ENCODE results near the gene TMOD1.

TMOD1 gene

DNA sequence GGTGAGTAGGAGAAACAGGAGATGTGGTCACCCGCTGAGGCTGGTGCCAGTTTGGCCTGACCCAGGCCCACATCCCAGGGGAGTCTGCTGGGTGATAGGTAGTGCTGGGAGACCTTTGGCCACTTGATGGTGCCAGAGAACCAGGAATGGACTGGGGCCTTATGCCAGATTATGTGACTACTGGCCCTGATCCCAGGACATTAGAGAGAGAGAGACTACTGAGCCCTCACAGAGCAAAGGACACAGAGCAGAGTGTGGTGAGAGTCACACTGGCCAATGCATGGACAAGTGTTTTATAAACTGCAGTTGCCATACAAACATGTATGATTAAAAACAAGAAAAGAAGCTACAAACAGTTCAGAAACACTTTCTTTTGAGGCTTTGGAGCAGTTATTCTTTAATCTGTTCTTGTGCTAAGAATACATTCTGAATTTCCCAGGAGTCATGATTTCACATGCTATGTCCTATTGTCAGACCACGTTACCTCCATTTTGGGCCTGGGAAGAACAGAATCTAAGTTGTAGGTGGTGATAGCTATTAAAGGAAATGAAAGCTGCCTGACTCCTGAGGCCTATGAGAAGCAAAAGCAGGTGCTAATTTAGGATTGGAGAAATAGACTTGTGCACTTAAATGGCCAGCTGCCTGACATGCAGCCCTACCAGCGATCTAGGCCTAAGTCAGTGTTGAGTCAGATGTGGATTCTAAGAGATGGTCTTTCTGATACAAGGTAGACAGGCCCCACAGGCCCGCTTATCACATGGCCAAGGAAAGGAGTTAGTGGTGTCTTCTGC, 32.6 kb upstream of the TMOD1 start:
- peaks cover 12% of the 10 kb centered on the region for H3K4me1 Mint-ChIP-seq
- TF ChIP-seq, protein P1, sequence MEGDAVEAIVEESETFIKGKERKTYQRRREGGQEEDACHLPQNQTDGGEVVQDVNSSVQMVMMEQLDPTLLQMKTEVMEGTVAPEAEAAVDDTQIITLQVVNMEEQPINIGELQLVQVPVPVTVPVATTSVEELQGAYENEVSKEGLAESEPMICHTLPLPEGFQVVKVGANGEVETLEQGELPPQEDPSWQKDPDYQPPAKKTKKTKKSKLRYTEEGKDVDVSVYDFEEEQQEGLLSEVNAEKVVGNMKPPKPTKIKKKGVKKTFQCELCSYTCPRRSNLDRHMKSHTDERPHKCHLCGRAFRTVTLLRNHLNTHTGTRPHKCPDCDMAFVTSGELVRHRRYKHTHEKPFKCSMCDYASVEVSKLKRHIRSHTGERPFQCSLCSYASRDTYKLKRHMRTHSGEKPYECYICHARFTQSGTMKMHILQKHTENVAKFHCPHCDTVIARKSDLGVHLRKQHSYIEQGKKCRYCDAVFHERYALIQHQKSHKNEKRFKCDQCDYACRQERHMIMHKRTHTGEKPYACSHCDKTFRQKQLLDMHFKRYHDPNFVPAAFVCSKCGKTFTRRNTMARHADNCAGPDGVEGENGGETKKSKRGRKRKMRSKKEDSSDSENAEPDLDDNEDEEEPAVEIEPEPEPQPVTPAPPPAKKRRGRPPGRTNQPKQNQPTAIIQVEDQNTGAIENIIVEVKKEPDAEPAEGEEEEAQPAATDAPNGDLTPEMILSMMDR (IDR thresholded peaks at IDR 0.05; ENCODE audit: unreplicated experiment in 3 of 3) = peak; percentile 55 to 72 (median 64)
- H3K27me3 Mint-ChIP-seq (ENCODE audit: low read depth) = no peaks in the 10 kb centered on the region
- peak overlapping the region in 2 of 3 experiments; percentile 4 to 25 for H3K27ac Mint-ChIP-seq
- no peaks in the 10 kb centered on the region for H3K36me3 Mint-ChIP-seq (ENCODE audit: low read depth)
- no peaks in the 10 kb centered on the region for H3K9me3 Mint-ChIP-seq
- H3K4me3 Mint-ChIP-seq = no peak overlapping the region

DNA sequence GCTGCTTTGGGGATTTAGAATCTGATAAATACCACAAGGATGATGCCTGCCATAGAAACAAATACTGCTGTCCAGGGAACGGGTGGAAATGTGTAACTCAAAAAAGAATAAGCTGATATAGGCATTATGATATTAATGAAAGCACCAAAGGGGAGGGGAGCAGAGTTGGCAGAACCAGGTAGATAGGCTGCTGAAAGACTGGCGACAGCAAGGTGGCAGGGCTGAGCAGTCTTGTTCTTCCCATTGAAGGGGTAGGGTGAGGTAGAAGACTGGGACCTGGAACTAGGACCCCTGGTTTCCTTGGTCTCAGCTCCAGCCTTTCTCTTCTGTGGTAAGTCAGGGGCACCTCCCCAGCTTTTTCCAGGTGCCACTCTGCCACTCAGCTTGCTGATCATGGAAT, 31.4 kb upstream of the TMOD1 start:
- H3K27ac Mint-ChIP-seq = no peak overlapping the region
- peaks cover 22% of the 10 kb centered on the region for H3K4me1 Mint-ChIP-seq
- no peaks in the 10 kb centered on the region for H3K9me3 Mint-ChIP-seq
- H3K27me3 Mint-ChIP-seq (ENCODE audit: low read depth) = peaks cover 3% of the 10 kb centered on the region
- TF ChIP-seq, protein P1 (IDR thresholded peaks at IDR 0.05; ENCODE audit: unreplicated experiment in 3 of 3) = peak in 1 of 3 experiments; percentile 14
- H3K4me3 Mint-ChIP-seq = no peak overlapping the region
- no peaks in the 10 kb centered on the region for H3K36me3 Mint-ChIP-seq (ENCODE audit: low read depth)

DNA sequence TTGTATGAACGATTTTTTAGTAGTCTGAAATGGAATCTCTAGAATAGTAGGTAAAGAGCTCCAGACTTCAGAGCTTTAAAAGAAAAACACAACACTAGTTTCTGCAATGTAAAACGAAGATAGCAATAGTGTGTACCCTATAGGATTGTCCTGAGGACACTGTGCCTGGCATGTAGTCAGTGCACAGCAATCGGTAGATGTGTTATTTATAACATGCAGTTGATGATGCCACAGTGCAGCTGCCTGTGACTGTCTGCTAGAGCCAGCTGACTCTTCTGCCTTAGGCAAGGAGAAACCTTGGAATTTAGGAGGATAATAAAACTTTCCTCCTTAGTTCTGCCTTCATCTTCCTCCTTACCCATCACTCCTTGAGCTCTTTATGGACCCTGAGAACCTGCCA, 27.7 kb upstream of the TMOD1 start:
- Mint-ChIP-seq H3K4me3 (no peak overlapping the region), H3K36me3 (ENCODE audit: low read depth) (no peaks in the 10 kb centered on the region), H3K27me3 (ENCODE audit: low read depth) (peaks cover 3% of the 10 kb centered on the region), H3K4me1 (peaks cover 20% of the 10 kb centered on the region), H3K9me3 (no peaks in the 10 kb centered on the region), H3K27ac (no peak overlapping the region)
- TF ChIP-seq, protein P1 (IDR thresholded peaks at IDR 0.05; ENCODE audit: unreplicated experiment in 3 of 3) = no peak

DNA sequence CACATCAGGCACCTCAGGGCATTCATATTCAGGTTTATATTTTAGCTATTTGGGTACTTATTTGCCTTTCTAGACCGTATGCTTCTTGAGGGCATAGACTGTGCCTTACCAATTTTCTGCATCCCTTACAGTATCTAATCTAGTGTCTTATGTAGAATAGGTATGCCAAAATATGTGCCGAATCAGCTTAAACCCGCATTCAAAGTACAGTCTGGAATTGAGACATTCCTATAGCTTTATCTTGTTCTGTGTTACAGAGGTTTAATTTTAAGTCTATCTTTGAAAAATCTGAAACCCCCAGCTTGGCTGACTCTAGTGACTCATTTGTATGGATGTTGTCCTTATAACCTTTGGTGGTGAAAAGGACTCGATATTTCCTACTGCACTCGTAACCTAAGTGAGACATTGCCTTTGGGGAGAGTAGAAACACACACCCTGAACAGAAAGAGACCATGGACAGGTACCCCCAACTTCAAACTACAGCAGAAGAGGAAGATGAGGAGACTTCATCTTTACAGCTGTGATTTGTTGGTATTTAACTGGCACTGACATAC, 27.0 kb upstream of the TMOD1 start:
- Mint-ChIP-seq H3K27ac (no peak overlapping the region), H3K36me3 (ENCODE audit: low read depth) (no peaks in the 10 kb centered on the region), H3K4me3 (no peak overlapping the region), H3K4me1 (peaks cover 13% of the 10 kb centered on the region), H3K27me3 (ENCODE audit: low read depth) (peaks cover 3% of the 10 kb centered on the region), H3K9me3 (no peaks in the 10 kb centered on the region)
- TF ChIP-seq, protein P1 (IDR thresholded peaks at IDR 0.05; ENCODE audit: unreplicated experiment in 3 of 3) = no peak

DNA sequence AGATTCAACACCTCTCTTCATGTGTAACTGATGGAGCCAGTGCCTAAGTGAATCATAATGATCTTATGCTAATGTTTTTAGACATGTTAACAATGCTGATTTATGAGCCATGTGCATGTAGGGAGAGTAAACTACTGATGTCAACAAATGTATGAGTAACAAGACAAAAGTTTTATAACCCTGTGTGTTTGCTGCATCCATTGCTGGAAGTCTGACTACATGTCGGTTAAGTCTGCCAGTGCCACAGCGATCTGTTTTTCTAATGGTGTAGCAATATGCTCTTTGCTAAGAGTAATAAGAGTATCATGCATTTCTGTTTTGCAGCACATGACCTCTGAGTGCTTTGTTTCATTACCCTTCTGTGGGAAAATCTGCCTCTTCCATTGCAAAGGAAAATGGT, 26.4 kb upstream of the TMOD1 start:
- no peak overlapping the region for H3K4me3 Mint-ChIP-seq
- H3K9me3 Mint-ChIP-seq = no peaks in the 10 kb centered on the region

More for the DNA sequence above, 26.4 kb upstream of the TMOD1 start:
- H3K27me3 Mint-ChIP-seq (ENCODE audit: low read depth) = peaks cover 3% of the 10 kb centered on the region
- no peak overlapping the region for H3K27ac Mint-ChIP-seq
- TF ChIP-seq, protein P1 (IDR thresholded peaks at IDR 0.05; ENCODE audit: unreplicated experiment in 3 of 3) = no peak
- peaks cover 13% of the 10 kb centered on the region for H3K4me1 Mint-ChIP-seq
- no peaks in the 10 kb centered on the region for H3K36me3 Mint-ChIP-seq (ENCODE audit: low read depth)

All from nephron (organoid).